HEK293 (cell line): ENCODE results near the gene FSCN2.

Source experiments
- GLIS1 ChIP-seq: fragments of 450-650 bp; formaldehyde crosslinking; IDR thresholded peaks from 2 replicates; pipeline ENCODE4 v1.5.1; 2016; ENCODE audit warnings: missing biosample characterization, missing genetic modification characterization
- HOXD13 ChIP-seq: sonication (generic); formaldehyde crosslinking; IDR thresholded peaks from 2 replicates; pipeline ENCODE4 v1.8.0; 2022; ENCODE audit warnings: missing genetic modification reagents, borderline replicate concordance
- IKZF3 ChIP-seq: fragments of 450-650 bp; IDR thresholded peaks from 2 replicates; pipeline ENCODE4 v1.5.0; 2018; ENCODE audit warnings: missing biosample characterization, mild to moderate bottlenecking, missing genetic modification characterization, moderate library complexity
- SP2 ChIP-seq: fragments of 450-650 bp; formaldehyde crosslinking; IDR thresholded peaks from 2 replicates; pipeline ENCODE4 v1.5.1; 2016; ENCODE audit warnings: missing biosample characterization, missing genetic modification characterization
- SP3 ChIP-seq: fragments of 450-650 bp; formaldehyde crosslinking; IDR thresholded peaks from 2 replicates; pipeline ENCODE4 v1.5.1; 2016; ENCODE audit warnings: missing biosample characterization, missing genetic modification characterization
- YY1 ChIP-seq: fragments of 450-650 bp; formaldehyde crosslinking; IDR thresholded peaks from 2 replicates; pipeline ENCODE4 v1.5.1; 2018; ENCODE audit warnings: missing biosample characterization, missing genetic modification characterization
- ZBTB7A ChIP-seq: fragments of 450-650 bp; formaldehyde crosslinking; IDR thresholded peaks from 2 replicates; pipeline ENCODE4 v1.5.1; 2016; ENCODE audit warnings: low read depth, missing biosample characterization, missing genetic modification characterization
- ZIC2 ChIP-seq: fragments of 450-650 bp; formaldehyde crosslinking; IDR thresholded peaks from 2 replicates; pipeline ENCODE4 v1.5.1; 2016; ENCODE audit warnings: missing biosample characterization, missing genetic modification characterization
- ZNF10 ChIP-seq: fragments of 450-650 bp; formaldehyde crosslinking; IDR thresholded peaks from 2 replicates; pipeline ENCODE4 v1.5.1; 2017; ENCODE audit warnings: missing biosample characterization, missing genetic modification characterization
- ZNF18 ChIP-seq: fragments of 450-650 bp; formaldehyde crosslinking; IDR thresholded peaks from 2 replicates; pipeline ENCODE4 v1.5.1; 2016; ENCODE audit warnings: missing biosample characterization, missing genetic modification characterization
- ZNF311 ChIP-seq: fragments of 450-650 bp; formaldehyde crosslinking; IDR thresholded peaks from 2 replicates; pipeline ENCODE4 v1.5.1; 2017; ENCODE audit warnings: missing biosample characterization, missing genetic modification characterization, borderline replicate concordance
- ZNF335 ChIP-seq: fragments of 450-650 bp; formaldehyde crosslinking; conservative IDR thresholded peaks from 2 replicates; pipeline ENCODE4 v1.5.1; 2016; ENCODE audit warnings: missing biosample characterization, missing genetic modification characterization
- ZNF341 ChIP-seq: fragments of 450-650 bp; formaldehyde crosslinking; IDR thresholded peaks from 2 replicates; pipeline ENCODE4; 2016; ENCODE audit warnings: low read depth, missing biosample characterization, missing genetic modification characterization
- ZNF423 ChIP-seq: fragments of 450-650 bp; formaldehyde crosslinking; IDR thresholded peaks from 2 replicates; pipeline ENCODE4 v1.5.1; 2016; ENCODE audit warnings: missing biosample characterization, missing genetic modification characterization
- ZNF426 ChIP-seq: fragments of 450-650 bp; formaldehyde crosslinking; IDR thresholded peaks from 2 replicates; pipeline ENCODE4 v1.5.1; 2017; ENCODE audit warnings: missing biosample characterization, missing genetic modification characterization, mild to moderate bottlenecking, inconsistent platforms, moderate library complexity
- ZNF449 ChIP-seq: fragments of 450-650 bp; formaldehyde crosslinking; IDR thresholded peaks from 2 replicates; pipeline ENCODE4 v1.5.1; 2017; ENCODE audit warnings: missing biosample characterization, mild to moderate bottlenecking, missing genetic modification characterization, moderate library complexity
- ZNF561 ChIP-seq: fragments of 450-650 bp; IDR thresholded peaks from 2 replicates; pipeline ENCODE4 v1.5.1; 2018; ENCODE audit warnings: missing biosample characterization, missing genetic modification characterization, borderline replicate concordance
- ZNF610 ChIP-seq: fragments of 450-650 bp; formaldehyde crosslinking; IDR thresholded peaks from 2 replicates; pipeline ENCODE4 v1.5.1; 2016; ENCODE audit warnings: missing biosample characterization, missing genetic modification characterization, borderline replicate concordance
- ZNF624 ChIP-seq: fragments of 450-650 bp; formaldehyde crosslinking; IDR thresholded peaks from 2 replicates; pipeline ENCODE4 v1.5.1; 2017; ENCODE audit warnings: missing biosample characterization, missing genetic modification characterization
- ZNF639 ChIP-seq: fragments of 450-650 bp; formaldehyde crosslinking; IDR thresholded peaks from 2 replicates; pipeline ENCODE4 v1.5.1; 2016; ENCODE audit warnings: missing biosample characterization, missing genetic modification characterization
- ZSCAN16 ChIP-seq: fragments of 450-650 bp; formaldehyde crosslinking; IDR thresholded peaks from 2 replicates; pipeline ENCODE4 v1.5.1; 2016; ENCODE audit warnings: missing biosample characterization, missing genetic modification characterization
- ZSCAN23 ChIP-seq: fragments of 450-650 bp; formaldehyde crosslinking; IDR thresholded peaks from 2 replicates; pipeline ENCODE4 v1.5.1; 2016; ENCODE audit warnings: missing biosample characterization, missing genetic modification characterization
- ZSCAN30 ChIP-seq: fragments of 450-650 bp; IDR thresholded peaks from 2 replicates; pipeline ENCODE4 v1.5.1; 2018; ENCODE audit warnings: missing biosample characterization, mild to moderate bottlenecking, missing genetic modification characterization, moderate library complexity
- TF ChIP-seq, protein P1 (sequence below): fragments of 450-650 bp; formaldehyde crosslinking; IDR thresholded peaks from 2 replicates; pipeline ENCODE4 v1.5.1; 2016; ENCODE audit warnings: missing biosample characterization, missing genetic modification characterization
- TF ChIP-seq, protein P2 (sequence below): fragments of 450-650 bp; formaldehyde crosslinking; IDR thresholded peaks from 2 replicates; pipeline ENCODE4 v1.5.1; 2016; ENCODE audit warnings: missing biosample characterization, missing genetic modification characterization
- TF ChIP-seq, protein P3 (sequence below): fragments of 450-650 bp; IDR thresholded peaks from 2 replicates; pipeline ENCODE4 v1.5.1; 2018; ENCODE audit warnings: missing biosample characterization, missing genetic modification characterization
- TF ChIP-seq, protein P4 (sequence below): fragments of 450-650 bp; formaldehyde crosslinking; IDR thresholded peaks from 2 replicates; pipeline ENCODE4 v1.5.1; 2017; ENCODE audit warnings: missing biosample characterization, missing genetic modification characterization

FSCN2 gene

GRCh38 chr17:81513753-81514488 is 14.3 kb upstream of the FSCN2 start (continued):
- TF ChIP-seq, protein P1, sequence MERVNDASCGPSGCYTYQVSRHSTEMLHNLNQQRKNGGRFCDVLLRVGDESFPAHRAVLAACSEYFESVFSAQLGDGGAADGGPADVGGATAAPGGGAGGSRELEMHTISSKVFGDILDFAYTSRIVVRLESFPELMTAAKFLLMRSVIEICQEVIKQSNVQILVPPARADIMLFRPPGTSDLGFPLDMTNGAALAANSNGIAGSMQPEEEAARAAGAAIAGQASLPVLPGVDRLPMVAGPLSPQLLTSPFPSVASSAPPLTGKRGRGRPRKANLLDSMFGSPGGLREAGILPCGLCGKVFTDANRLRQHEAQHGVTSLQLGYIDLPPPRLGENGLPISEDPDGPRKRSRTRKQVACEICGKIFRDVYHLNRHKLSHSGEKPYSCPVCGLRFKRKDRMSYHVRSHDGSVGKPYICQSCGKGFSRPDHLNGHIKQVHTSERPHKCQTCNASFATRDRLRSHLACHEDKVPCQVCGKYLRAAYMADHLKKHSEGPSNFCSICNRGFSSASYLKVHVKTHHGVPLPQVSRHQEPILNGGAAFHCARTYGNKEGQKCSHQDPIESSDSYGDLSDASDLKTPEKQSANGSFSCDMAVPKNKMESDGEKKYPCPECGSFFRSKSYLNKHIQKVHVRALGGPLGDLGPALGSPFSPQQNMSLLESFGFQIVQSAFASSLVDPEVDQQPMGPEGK (tag by site-specific recombination) = peak; percentile 98
- peak; percentile 56 for TF ChIP-seq SP2 (tag by site-specific recombination)
- 0 out of 2 replicates have a peak, but pooled peaks have one; percentile 4 for TF ChIP-seq ZSCAN23 (tag by site-specific recombination)
- TF ChIP-seq ZSCAN16 (tag by site-specific recombination) = 0 out of 2 replicates have a peak, but pooled peaks have one; percentile 29
- TF ChIP-seq IKZF3 = peak; percentile 90
- TF ChIP-seq ZNF561 = peak; percentile 60; the same call in 1 of the 2 replicates
- no peak for TF ChIP-seq ZNF311 (tag by site-specific recombination)
- peak; percentile 37; the same call in 1 of the 2 replicates for TF ChIP-seq ZNF10 (tag by site-specific recombination)
- TF ChIP-seq ZNF610 (tag by site-specific recombination) = peak; percentile 73; the same call in 1 of the 2 replicates
- peak; percentile 76; the same call in 1 of the 2 replicates for TF ChIP-seq ZNF335 (tag by site-specific recombination)
- TF ChIP-seq, protein P2, sequence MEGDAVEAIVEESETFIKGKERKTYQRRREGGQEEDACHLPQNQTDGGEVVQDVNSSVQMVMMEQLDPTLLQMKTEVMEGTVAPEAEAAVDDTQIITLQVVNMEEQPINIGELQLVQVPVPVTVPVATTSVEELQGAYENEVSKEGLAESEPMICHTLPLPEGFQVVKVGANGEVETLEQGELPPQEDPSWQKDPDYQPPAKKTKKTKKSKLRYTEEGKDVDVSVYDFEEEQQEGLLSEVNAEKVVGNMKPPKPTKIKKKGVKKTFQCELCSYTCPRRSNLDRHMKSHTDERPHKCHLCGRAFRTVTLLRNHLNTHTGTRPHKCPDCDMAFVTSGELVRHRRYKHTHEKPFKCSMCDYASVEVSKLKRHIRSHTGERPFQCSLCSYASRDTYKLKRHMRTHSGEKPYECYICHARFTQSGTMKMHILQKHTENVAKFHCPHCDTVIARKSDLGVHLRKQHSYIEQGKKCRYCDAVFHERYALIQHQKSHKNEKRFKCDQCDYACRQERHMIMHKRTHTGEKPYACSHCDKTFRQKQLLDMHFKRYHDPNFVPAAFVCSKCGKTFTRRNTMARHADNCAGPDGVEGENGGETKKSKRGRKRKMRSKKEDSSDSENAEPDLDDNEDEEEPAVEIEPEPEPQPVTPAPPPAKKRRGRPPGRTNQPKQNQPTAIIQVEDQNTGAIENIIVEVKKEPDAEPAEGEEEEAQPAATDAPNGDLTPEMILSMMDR (tag by site-specific recombination) = peak; percentile 46
- peak; percentile 37; the same call in 1 of the 2 replicates for TF ChIP-seq ZNF449 (tag by site-specific recombination)
- peak; percentile 88 for TF ChIP-seq ZBTB7A (tag by site-specific recombination)
- TF ChIP-seq ZNF624 (tag by site-specific recombination) = no peak
- TF ChIP-seq, protein P3, sequence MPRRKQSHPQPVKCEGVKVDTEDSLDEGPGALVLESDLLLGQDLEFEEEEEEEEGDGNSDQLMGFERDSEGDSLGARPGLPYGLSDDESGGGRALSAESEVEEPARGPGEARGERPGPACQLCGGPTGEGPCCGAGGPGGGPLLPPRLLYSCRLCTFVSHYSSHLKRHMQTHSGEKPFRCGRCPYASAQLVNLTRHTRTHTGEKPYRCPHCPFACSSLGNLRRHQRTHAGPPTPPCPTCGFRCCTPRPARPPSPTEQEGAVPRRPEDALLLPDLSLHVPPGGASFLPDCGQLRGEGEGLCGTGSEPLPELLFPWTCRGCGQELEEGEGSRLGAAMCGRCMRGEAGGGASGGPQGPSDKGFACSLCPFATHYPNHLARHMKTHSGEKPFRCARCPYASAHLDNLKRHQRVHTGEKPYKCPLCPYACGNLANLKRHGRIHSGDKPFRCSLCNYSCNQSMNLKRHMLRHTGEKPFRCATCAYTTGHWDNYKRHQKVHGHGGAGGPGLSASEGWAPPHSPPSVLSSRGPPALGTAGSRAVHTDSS = no peak
- peak; percentile 12; the same call in 1 of the 2 replicates for TF ChIP-seq ZNF18 (tag by site-specific recombination)
- peak; percentile 1; the same call in 1 of the 2 replicates for TF ChIP-seq ZSCAN30 (tag by site-specific recombination)
- no peak for TF ChIP-seq HOXD13 (CRISPR knock-in tag)
- TF ChIP-seq SP3 (tag by site-specific recombination) = peak; percentile 43
- TF ChIP-seq ZNF423 = peak; percentile 95
- TF ChIP-seq ZNF341 (tag by site-specific recombination) = peak; percentile 66
- TF ChIP-seq ZIC2 = peak; percentile 93
- no peak for TF ChIP-seq ZNF426
- no peak for TF ChIP-seq ZNF639 (tag by site-specific recombination)
- TF ChIP-seq, protein P4, sequence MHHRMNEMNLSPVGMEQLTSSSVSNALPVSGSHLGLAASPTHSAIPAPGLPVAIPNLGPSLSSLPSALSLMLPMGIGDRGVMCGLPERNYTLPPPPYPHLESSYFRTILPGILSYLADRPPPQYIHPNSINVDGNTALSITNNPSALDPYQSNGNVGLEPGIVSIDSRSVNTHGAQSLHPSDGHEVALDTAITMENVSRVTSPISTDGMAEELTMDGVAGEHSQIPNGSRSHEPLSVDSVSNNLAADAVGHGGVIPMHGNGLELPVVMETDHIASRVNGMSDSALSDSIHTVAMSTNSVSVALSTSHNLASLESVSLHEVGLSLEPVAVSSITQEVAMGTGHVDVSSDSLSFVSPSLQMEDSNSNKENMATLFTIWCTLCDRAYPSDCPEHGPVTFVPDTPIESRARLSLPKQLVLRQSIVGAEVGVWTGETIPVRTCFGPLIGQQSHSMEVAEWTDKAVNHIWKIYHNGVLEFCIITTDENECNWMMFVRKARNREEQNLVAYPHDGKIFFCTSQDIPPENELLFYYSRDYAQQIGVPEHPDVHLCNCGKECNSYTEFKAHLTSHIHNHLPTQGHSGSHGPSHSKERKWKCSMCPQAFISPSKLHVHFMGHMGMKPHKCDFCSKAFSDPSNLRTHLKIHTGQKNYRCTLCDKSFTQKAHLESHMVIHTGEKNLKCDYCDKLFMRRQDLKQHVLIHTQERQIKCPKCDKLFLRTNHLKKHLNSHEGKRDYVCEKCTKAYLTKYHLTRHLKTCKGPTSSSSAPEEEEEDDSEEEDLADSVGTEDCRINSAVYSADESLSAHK (tag by site-specific recombination) = 0 out of 2 replicates have a peak, but pooled peaks have one; percentile 18
- TF ChIP-seq GLIS1 (tag by site-specific recombination) = peak; percentile 100
- TF ChIP-seq YY1 (tag by site-specific recombination) = 0 out of 2 replicates have a peak, but pooled peaks have one; percentile 19
